Chondrocyte (in vitro differentiated cells): ENCODE measurements around the gene INS. TPM values are rescaled to one million over a fixed set of nuclear protein-coding genes. Genes with fewer than 3 reads are reported as not detected.

ENCODE experiments used
- DNase-seq: peaks from one replicate; pipeline ENCODE4 v3.0.0; 2021; ENCODE audit warnings: mixed read lengths, low spot score
- H3K27ac Mint-ChIP-seq: one replicate; pipeline ENCODE4 v1.8.0; 2021; ENCODE audit warnings: mild to moderate bottlenecking, moderate library complexity, mixed read lengths; ENCODE audit not compliant: unreplicated experiment
- H3K27me3 Mint-ChIP-seq: 2 replicates; pipeline ENCODE4 v1.8.0; 2021; ENCODE audit warnings: low read depth, mixed read lengths
- H3K36me3 Mint-ChIP-seq: 2 replicates; pipeline ENCODE4 v1.8.0; 2021; ENCODE audit warnings: low read depth, mixed read lengths
- H3K4me1 Mint-ChIP-seq: 2 replicates; pipeline ENCODE4 v1.8.0; 2021; ENCODE audit warnings: low read depth, mild to moderate bottlenecking, mixed read lengths
- H3K4me3 Mint-ChIP-seq: one replicate; pipeline ENCODE4 v1.8.0; 2021; ENCODE audit warnings: mild to moderate bottlenecking, moderate library complexity, mixed read lengths; ENCODE audit not compliant: unreplicated experiment
- H3K9me3 Mint-ChIP-seq: 2 replicates; pipeline ENCODE4 v1.8.0; 2021; ENCODE audit warnings: low read depth, mixed read lengths
- total RNA-seq: library from RNA; stranded (reverse); gene quantifications from 3 replicates; pipeline ENCODE4 v1.2.1, GENCODE V29; 2021
- TF ChIP-seq, protein P1 (sequence below): fragments of 200-600 bp; sonication (generic); IDR thresholded peaks from 2 replicates; pipeline ENCODE4 v1.5.0; 2021; ENCODE audit warnings: antibody characterized with exemption, mild to moderate bottlenecking, moderate library complexity

INS gene
- total RNA-seq, 1 donor from 2014 or later = not detected

DNA sequence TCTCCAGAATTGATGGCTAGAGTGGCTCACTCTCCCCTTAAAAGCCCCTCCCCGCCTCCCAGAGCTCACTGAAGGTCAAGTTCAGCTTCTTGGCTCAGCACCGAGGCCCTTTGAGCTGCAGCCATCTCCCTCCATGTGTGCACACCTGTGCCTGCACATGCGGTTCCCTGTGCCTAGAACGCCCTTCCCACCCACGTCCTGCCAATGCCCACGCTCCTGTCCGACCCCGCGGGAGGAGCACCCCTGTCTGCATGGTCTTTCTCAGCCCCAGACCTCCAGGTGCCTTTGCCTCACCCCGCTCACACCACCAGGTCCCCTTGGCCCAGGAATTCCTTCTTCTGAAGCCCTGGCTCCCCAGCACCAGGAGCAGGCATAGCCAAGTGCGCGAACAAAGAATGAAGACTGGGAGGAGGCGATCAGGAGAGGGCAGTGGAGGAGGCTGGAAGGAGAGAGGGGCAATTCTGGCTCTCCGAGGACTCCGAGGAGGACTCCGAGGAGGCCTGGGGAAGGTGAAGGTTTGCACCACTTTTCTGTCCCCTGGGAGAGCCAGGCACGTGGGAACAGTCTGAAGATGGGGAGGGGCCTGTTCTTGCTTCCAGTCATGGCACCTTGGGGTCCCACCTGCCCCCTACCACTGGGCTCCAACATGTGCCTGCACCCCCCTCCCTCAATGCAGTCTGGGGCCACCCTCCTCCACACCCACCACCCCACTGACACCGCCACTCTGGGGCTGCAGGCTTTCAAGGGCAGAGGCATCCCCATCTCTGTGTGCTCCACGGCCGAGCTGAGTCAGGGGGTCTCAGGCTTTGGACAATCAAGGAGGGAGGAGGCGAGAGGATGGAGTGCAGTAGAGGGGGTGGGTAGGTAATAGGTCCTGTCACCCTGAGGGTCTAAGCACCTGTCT is 39.5 kb downstream of the INS start:
- Mint-ChIP-seq H3K27ac (no peak overlapping the region), H3K4me3 (no peak overlapping the region), H3K27me3 (no peaks in the 10 kb centered on the region), H3K9me3 (peaks cover 9% of the 10 kb centered on the region), H3K4me1 (peaks cover 26% of the 10 kb centered on the region), H3K36me3 (peaks cover 4% of the 10 kb centered on the region)
- TF ChIP-seq, protein P1, sequence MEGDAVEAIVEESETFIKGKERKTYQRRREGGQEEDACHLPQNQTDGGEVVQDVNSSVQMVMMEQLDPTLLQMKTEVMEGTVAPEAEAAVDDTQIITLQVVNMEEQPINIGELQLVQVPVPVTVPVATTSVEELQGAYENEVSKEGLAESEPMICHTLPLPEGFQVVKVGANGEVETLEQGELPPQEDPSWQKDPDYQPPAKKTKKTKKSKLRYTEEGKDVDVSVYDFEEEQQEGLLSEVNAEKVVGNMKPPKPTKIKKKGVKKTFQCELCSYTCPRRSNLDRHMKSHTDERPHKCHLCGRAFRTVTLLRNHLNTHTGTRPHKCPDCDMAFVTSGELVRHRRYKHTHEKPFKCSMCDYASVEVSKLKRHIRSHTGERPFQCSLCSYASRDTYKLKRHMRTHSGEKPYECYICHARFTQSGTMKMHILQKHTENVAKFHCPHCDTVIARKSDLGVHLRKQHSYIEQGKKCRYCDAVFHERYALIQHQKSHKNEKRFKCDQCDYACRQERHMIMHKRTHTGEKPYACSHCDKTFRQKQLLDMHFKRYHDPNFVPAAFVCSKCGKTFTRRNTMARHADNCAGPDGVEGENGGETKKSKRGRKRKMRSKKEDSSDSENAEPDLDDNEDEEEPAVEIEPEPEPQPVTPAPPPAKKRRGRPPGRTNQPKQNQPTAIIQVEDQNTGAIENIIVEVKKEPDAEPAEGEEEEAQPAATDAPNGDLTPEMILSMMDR = no peak
- no peak for DNase-seq

DNA sequence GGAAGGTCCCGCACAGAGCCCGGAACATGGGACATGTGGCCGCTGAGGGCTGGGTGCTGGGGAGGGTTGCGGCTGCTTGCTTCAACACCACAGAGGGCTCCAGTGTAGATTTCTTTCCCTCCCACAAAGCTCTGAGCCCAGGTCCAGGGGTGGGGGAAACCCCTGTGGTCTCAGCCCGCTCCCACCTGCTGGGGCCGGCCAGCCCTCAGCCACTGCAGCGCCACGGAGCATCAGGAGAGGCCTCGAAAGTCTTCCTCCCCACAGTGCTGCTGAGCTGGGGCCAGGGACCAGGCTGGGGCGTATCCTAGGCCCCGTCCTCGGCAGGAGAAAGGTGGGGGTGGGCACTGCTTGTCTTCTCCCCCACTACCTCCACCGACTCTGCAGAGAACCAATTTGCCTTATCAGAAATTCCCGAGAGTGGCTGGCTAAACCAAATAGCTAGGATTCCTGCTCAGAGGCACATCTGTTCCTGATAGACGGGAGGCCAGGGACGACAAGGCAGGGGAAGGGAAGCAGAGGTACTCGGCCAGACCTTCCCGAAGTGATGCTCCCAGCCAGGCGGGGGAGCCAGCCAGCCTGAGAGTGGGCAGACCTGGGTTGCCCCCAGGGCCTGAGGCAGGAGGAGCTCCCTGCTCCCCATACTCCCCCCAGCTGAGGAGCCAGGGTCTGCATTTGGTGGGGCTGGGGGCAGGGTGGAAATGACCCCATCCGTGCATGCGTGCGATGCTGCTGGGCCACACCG is 40.5 kb downstream of the INS start:
- DNase-seq = no peak
- TF ChIP-seq, protein P1 = no peak
- no peak overlapping the region for H3K27ac Mint-ChIP-seq

DNA sequence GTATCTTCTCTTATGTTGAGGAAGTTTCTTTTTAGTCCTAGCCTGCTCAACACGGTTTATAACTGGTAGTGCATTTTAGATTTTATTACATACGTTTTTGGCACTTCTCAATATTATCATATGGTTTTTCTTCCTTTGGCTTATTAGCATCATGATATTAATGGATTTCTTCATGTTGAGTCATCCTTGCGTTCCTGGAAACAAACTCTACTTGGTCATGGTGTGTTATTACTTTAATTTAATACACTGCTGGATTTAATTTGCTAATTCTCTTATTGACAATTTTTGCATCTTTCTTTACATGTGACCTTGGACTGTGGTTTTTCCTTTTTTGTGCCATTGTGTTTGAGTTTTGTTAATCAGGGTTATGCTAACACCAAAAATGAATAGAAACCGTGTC is 42.3 kb downstream of the INS start:
- H3K9me3 Mint-ChIP-seq = peaks cover 14% of the 10 kb centered on the region
- DNase-seq = no peak
- H3K4me1 Mint-ChIP-seq = peaks cover 26% of the 10 kb centered on the region
- peaks cover 7% of the 10 kb centered on the region for H3K36me3 Mint-ChIP-seq
- peaks cover 2% of the 10 kb centered on the region for H3K27me3 Mint-ChIP-seq
- TF ChIP-seq, protein P1 = no peak
- H3K27ac Mint-ChIP-seq = no peak overlapping the region
- H3K4me3 Mint-ChIP-seq = no peak overlapping the region

More for the DNA sequence above, 40.5 kb downstream of the INS start:
- Mint-ChIP-seq H3K4me1 (peaks cover 26% of the 10 kb centered on the region), H3K9me3 (peaks cover 14% of the 10 kb centered on the region), H3K36me3 (peaks cover 7% of the 10 kb centered on the region), H3K4me3 (no peak overlapping the region), H3K27me3 (no peaks in the 10 kb centered on the region)

DNA sequence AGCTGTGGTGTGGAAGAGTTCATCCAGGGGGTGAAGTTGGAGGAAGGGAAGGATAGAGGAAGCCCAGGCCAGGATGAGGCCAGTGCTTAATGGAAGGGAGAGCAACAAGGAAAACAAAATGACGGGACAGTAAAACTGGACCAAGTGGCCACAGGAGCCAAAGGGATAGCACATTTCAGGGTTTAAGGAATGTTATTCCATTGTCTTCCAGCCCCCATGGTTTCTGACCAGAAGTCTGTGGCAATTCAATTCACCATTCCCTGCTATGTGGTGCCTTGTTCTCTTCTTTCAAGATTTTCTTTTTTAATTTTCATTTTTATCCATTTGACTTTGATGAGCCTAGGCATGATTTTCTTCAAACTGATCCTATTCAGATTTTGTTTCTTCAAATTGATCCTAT is 44.3 kb downstream of the INS start:
- no peak for DNase-seq
- peaks cover 7% of the 10 kb centered on the region for H3K36me3 Mint-ChIP-seq

DNA sequence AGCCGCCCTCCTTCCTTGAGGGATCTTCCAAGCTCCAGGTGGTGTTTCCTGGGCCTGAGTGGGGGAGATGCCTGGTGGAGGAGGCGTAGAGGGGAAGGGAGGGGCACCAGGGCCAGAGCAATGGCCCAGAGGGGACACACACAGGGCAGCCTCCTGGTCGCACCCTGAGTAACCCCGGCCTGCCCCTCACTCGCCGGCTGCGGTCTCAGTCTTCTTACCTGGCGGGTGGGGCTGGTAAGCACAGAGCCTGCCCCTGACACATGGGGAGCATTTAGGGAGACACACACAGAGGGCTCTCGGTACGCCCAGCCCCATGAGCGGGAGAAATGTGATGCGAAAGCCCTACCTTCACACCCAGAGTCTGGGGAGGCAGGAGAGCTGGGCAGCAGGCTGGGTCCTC is 45.7 kb downstream of the INS start:
- no peak overlapping the region for H3K27ac Mint-ChIP-seq

More for the DNA sequence above, 44.3 kb downstream of the INS start:
- Mint-ChIP-seq H3K27me3 (peaks cover 2% of the 10 kb centered on the region), H3K4me3 (no peak overlapping the region), H3K9me3 (peaks cover 14% of the 10 kb centered on the region), H3K4me1 (peaks cover 12% of the 10 kb centered on the region), H3K27ac (no peak overlapping the region)
- TF ChIP-seq, protein P1 = no peak

More for the DNA sequence above, 45.7 kb downstream of the INS start:
- Mint-ChIP-seq H3K4me1 (peaks cover 6% of the 10 kb centered on the region), H3K36me3 (peaks cover 7% of the 10 kb centered on the region), H3K27me3 (peaks cover 2% of the 10 kb centered on the region), H3K9me3 (peaks cover 14% of the 10 kb centered on the region), H3K4me3 (no peak overlapping the region)
- TF ChIP-seq, protein P1 = no peak
- DNase-seq = peak; percentile 75
